ENCODE measurements around the gene NFIA.
"Not testable (repeated sequence)": the region's sequence is repeated elsewhere in the genome, so short reads cannot be mapped to it uniquely, and the experiment has no call there.

The NFIA gene

GRCh38 chr1:61460191-61460590 is 377.8 kb downstream of the NFIA start:
- TF ChIP-seq CTCF (conservative IDR thresholded peaks at IDR 0.05; ENCODE audit: low read length): no peak
- no peak overlapping the region for H3K4me3 ChIP-seq (ENCODE audit: low read length)
- no peak for DNase-seq (ENCODE audit: low read depth)

GRCh38 chr1:61461406-61462384 is 379.3 kb downstream of the NFIA start:
- no peak overlapping the region for H3K4me3 ChIP-seq (ENCODE audit: low read length)
- DNase-seq (ENCODE audit: low read depth): no peak
- TF ChIP-seq CTCF (conservative IDR thresholded peaks at IDR 0.05; ENCODE audit: low read length): no peak

GRCh38 chr1:61462628-61463027 is 380.3 kb downstream of the NFIA start:
- no peak for TF ChIP-seq CTCF (conservative IDR thresholded peaks at IDR 0.05; ENCODE audit: low read length)
- no peak for DNase-seq (ENCODE audit: low read depth)
- H3K4me3 ChIP-seq (ENCODE audit: low read length): no peak overlapping the region

DNA sequence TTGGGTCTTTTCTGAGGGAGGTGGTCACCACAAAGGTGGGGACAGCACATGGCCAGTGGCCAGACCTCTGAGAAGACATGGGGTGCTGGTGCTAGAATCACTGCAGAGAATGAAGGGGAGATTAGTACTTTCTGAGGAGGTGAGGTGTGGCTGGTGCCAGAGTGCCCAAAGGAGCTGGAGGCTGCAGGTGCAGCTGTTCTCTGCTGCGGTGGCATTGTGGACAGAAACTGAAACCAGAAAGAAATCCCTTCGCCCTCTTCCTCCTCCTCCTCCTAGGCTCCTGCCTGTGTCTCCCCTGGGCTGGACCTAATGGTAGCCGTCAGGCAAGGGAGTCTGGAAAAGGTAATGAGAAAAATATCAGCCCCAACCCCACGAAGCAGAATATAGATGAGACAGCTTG is 380.9 kb downstream of the NFIA start:
- DNase-seq (ENCODE audit: low read depth): no peak
- TF ChIP-seq CTCF (conservative IDR thresholded peaks at IDR 0.05; ENCODE audit: low read length): no peak
- no peak overlapping the region for H3K4me3 ChIP-seq (ENCODE audit: low read length)

DNA sequence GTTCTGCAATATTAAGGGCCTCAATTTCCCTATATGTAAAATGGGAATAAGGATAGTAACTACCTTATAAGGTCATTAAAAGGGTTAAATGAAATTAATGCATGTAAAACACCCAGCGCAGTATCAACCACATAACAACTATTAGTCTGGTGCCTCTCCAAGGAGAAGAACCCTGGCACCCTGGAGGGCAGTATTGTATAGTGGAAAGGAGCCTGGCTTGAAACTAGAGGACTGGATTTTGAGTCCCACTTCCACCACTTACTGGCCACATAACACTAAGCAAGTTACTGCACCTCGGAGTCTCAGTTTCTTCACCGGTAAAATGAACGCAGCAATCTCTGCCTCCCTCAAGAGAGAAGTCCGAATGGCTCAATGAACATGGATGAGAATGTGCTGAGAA is 385.5 kb downstream of the NFIA start:
- not testable (repeated sequence) for DNase-seq (ENCODE audit: low read depth); H3K4me3 ChIP-seq (ENCODE audit: low read length)

DNA sequence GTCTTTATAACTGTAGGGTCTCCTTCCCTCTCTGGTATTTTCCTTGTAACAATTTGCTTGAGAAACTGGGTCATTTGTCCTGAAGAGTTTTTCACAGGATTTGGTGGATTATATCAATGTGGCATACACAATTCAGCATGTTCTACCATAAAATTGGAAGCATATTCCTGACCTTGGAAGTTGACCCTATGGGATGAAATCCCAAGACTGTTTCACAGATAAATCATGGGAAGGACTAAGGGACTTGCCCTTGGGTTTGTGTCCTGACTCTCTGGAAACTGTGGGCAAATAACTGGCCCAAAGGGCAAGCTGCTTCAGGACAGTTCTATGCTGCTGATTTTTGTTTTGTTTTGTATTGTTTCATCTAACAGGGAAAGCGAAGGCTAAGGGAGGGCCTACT is 387.0 kb downstream of the NFIA start:
- no peak overlapping the region for H3K4me3 ChIP-seq (ENCODE audit: low read length)
- no peak for TF ChIP-seq CTCF (conservative IDR thresholded peaks at IDR 0.05; ENCODE audit: low read length)
- no peak for DNase-seq (ENCODE audit: low read depth)

GRCh38 chr1:61472876-61473275 is 390.5 kb downstream of the NFIA start:
- DNase-seq (ENCODE audit: low read depth): peak; percentile 39
- no peak for TF ChIP-seq CTCF (conservative IDR thresholded peaks at IDR 0.05; ENCODE audit: low read length)
- no peak overlapping the region for H3K4me3 ChIP-seq (ENCODE audit: low read length)

Data from AG10803 (cell line).